Activated T-cell treated with anti-CD3 and anti-CD28 coated beads, Interleukin-2, amount 50 U/mL, for 4 hours (primary cell): Measurements from ENCODE around the gene TMEM117. TPM values are rescaled to one million over a fixed set of nuclear protein-coding genes. Genes with fewer than 3 reads are reported as not detected.

Source experiments
- ATAC-seq, 2 donors: fragments of 200-7000 bp; cut with Tn5 transposase; one replicate each; pipeline ENCODE4 v1.10.0; 2021
- DNase-seq: peaks from one replicate; pipeline ENCODE4 v3.0.0-alpha.2; 2020
- H3K27me3 Mint-ChIP-seq: one replicate; pipeline ENCODE4 v1.8.0; 2021; ENCODE audit warnings: low read depth, mixed read lengths
- H3K36me3 Mint-ChIP-seq: one replicate; pipeline ENCODE4 v1.8.0; 2022; ENCODE audit warnings: mixed read lengths; ENCODE audit not compliant: insufficient read depth
- H3K4me1 Mint-ChIP-seq: one replicate; pipeline ENCODE4 v1.8.0; 2021; ENCODE audit warnings: low read depth, mixed read lengths
- H3K4me3 Mint-ChIP-seq: one replicate; pipeline ENCODE4 v1.8.0; 2021; ENCODE audit warnings: mild to moderate bottlenecking, moderate library complexity, mixed read lengths
- H3K9me3 Mint-ChIP-seq: one replicate; pipeline ENCODE4 v1.8.0; 2021; ENCODE audit warnings: mixed read lengths
- total RNA-seq, 3 donors: library from RNA; stranded (reverse); gene quantifications; one replicate each; pipeline ENCODE4 v1.2.1, GENCODE V29; 2021

TMEM117 gene
- total RNA-seq, 3 donors from 2014 or later, result 1.4 to 2.0 (median 1.4) TPM

DNA sequence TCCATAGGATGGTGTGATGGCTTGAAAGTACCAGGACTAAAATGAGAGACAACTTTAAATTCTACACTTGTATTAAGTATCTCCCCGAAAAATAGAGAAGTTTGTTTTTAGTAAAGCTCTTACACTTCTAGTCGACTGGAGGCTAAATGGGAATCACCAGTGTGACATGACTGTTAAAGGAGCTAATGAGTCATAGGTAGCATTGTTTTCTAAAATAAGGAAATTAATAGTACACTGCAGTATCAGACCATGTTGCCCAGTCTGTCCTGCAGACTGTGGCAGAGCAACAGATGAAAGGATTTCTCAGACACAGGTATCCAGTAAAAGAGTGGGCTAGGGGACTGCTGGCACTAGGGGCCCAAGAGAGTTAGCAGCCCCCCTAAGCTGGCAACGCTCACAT, 140.1 kb downstream of the TMEM117 start:
- H3K27me3 Mint-ChIP-seq, result no peaks in the 10 kb centered on the region
- H3K4me3 Mint-ChIP-seq, result no peak overlapping the region
- H3K36me3 Mint-ChIP-seq, result peaks cover 22% of the 10 kb centered on the region
- DNase-seq (no peak), ATAC-seq (no peak)
- no peaks in the 10 kb centered on the region for H3K4me1 Mint-ChIP-seq
- H3K9me3 Mint-ChIP-seq, result peaks cover 20% of the 10 kb centered on the region

DNA sequence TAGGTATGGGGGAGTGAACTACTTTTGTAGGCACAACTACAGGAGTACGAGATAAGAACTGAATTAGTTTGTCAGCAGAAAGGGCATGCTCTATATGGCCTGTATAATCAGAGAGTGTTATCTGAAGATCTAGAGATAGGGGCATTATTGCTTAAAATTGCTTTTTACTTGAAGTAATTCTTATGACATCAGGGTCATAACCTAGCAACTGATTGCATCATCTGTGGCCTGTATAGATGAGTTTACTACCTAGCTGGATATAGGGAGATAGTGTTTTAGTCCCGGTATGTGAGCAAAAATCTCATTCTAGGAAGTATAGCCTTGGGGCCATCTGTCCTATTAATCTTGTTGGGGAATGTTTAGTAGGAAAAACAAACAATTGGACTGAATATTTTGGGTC, 142.7 kb downstream of the TMEM117 start:
- H3K4me3 Mint-ChIP-seq, result no peak overlapping the region
- no peak for ATAC-seq
- DNase-seq, result no peak
- peaks cover 18% of the 10 kb centered on the region for H3K36me3 Mint-ChIP-seq
- no peaks in the 10 kb centered on the region for H3K4me1 Mint-ChIP-seq
- peaks cover 20% of the 10 kb centered on the region for H3K9me3 Mint-ChIP-seq
- H3K27me3 Mint-ChIP-seq, result no peaks in the 10 kb centered on the region

DNA sequence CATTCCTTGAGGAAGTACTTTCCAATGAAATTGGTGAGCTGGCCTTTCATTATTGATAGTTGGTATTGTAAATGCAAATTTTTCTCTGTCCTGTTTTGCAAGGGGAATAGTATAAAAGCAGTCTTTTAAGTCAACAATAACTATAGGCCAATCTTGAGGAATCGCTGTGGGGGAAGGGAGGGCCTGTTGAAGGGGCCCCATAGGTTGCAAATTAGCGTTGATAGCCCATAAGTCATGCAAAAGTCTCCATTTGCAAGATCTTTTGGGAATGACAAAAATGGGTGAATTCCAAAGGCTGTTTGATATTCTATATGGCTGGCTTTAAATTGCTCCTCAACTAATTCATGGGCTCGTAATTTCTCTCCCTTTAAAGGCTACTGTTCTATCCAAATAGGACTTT, 143.6 kb downstream of the TMEM117 start:
- ATAC-seq (no peak), DNase-seq (no peak)
- Mint-ChIP-seq H3K27me3 (no peaks in the 10 kb centered on the region), H3K4me3 (no peak overlapping the region), H3K36me3 (peaks cover 18% of the 10 kb centered on the region), H3K9me3 (peaks cover 20% of the 10 kb centered on the region), H3K4me1 (no peaks in the 10 kb centered on the region)

DNA sequence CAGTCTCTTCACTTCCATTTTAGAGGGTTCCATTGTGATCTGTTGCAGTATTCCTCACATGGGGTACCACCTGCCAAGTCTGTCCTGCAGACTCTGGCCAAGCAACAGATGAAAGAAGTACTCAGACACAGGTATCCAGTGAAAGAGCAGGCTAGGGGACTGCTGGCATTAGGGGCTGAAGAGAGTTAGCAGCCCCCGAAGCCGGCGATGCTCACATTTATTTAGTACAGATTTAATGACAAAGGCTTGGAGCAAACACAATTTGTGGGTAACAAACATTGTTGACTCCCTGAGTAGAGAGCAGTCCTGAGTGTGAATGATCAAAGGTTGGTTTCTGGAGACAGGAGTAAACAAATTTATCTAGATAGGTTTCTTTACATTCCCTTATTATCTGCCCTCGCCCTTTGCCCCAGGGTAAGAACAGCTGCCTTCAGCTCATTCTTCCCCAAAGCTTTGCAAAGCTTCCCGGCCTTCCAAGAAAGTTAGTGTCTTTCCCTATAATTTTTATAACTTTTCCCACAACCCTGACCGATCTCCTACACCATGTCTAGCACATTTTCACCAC, 144.8 kb downstream of the TMEM117 start:
- Mint-ChIP-seq H3K36me3 (peaks cover 17% of the 10 kb centered on the region), H3K4me1 (no peaks in the 10 kb centered on the region), H3K4me3 (no peak overlapping the region), H3K9me3 (peaks cover 20% of the 10 kb centered on the region), H3K27me3 (no peaks in the 10 kb centered on the region)
- no peak for DNase-seq
- ATAC-seq, result no peak

DNA sequence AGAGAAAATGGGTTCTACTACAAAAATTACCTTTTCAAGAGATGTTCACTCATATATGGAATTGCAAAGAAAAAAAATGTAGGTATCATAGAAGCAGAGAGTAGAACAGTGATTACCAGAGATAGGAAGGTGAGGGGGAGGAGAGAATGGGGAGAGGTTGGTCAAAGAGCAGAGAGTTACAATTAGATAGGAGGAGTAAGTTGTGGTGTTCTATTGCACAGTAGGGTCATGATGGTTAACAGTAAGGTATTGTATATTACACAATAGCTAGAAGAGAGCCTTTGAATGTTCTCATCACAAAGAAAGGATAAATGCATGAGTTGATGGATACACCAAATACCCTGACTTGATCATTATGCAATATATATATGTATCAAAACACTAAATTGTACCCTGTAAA, 145.8 kb downstream of the TMEM117 start:
- H3K4me3 Mint-ChIP-seq, result no peak overlapping the region
- DNase-seq, result no peak
- peaks cover 2% of the 10 kb centered on the region for H3K4me1 Mint-ChIP-seq
- no peaks in the 10 kb centered on the region for H3K27me3 Mint-ChIP-seq
- peaks cover 7% of the 10 kb centered on the region for H3K36me3 Mint-ChIP-seq
- peaks cover 16% of the 10 kb centered on the region for H3K9me3 Mint-ChIP-seq
- no peak for ATAC-seq

DNA sequence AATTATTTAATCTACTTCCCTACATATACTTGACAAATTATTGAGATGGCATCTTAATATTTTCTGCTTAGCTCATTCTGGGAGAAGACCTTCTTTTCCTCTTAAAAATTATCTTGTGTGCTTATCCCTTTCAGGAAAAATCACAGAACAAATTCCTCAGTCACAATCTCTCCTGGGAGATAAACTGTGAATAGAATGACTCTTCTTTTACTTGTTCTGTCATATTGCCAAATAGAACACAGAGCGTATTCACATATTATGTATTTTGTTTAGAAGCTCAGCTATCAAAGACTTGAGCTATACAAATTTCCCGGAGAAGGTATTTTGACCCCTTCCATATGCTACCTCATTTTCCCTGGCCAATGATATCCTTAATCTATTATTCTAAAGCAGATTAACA, 146.7 kb downstream of the TMEM117 start:
- H3K27me3 Mint-ChIP-seq, result no peaks in the 10 kb centered on the region

DNA sequence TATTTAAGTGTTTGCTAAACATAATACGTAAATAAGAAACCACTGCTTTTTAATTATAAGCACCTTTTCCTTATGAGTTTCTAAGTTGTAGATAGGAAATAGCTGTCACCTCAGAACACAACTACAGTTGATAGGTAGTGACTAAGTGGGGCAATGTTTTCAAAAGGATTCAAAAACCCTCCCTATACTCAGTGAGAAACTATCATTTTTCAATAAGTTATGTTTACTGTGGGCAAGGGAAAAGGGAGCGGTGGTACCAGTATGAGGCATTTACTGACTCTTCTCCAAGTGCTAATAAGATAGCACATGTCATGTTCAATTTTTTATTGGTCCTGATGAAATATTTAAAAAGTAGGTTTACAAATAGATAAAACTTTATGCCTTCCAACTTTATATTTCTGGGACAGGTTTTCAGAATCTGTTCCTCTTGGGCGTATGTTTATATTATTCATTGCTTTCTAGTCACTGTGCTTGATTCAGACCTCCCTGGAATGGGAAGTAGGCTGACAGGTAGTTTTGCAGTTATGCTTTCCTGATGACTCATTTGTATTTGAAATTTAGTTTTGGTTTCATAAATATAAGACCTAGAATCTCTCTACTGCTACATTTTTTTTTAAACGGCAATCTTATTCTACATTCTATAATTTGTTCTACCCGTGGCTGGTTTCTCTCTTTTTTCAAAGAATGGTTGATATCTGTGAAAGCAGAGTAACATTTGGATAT, 153.1 kb downstream of the TMEM117 start:
- H3K36me3 Mint-ChIP-seq, result no peaks in the 10 kb centered on the region
- no peaks in the 10 kb centered on the region for H3K27me3 Mint-ChIP-seq
- ATAC-seq (peak in 1 of 2 donors; percentile 46), DNase-seq (no peak)
- no peaks in the 10 kb centered on the region for H3K9me3 Mint-ChIP-seq
- H3K4me3 Mint-ChIP-seq, result no peak overlapping the region
- H3K4me1 Mint-ChIP-seq, result peaks cover 5% of the 10 kb centered on the region

More for the DNA sequence above, 146.7 kb downstream of the TMEM117 start:
- Mint-ChIP-seq H3K4me1 (peaks cover 2% of the 10 kb centered on the region), H3K4me3 (no peak overlapping the region), H3K9me3 (peaks cover 15% of the 10 kb centered on the region), H3K36me3 (peaks cover 6% of the 10 kb centered on the region)
- ATAC-seq, result no peak
- no peak for DNase-seq

DNA sequence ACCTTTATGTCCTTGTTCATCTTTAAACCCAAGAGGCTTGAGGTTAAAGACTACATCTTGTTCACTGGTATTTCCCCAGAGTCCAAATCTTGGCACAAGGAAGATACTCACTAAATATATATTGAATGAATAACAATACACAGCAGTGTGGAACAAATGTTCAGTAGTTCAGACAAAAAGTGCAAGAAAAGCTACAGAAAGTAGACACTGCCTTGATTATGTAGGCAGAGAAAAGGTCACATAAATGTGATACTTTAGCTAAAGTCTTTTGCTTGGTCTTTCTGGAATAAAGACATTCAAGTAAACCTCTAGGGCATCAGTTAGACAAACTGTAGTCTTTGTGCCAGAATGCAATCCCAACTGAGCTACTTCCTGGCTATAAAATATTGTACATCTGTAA, 157.0 kb downstream of the TMEM117 start:
- Mint-ChIP-seq H3K27me3 (no peaks in the 10 kb centered on the region), H3K36me3 (peaks cover 3% of the 10 kb centered on the region), H3K4me3 (no peak overlapping the region), H3K4me1 (peaks cover 3% of the 10 kb centered on the region), H3K9me3 (peaks cover 4% of the 10 kb centered on the region)
- ATAC-seq (no peak), DNase-seq (no peak)

DNA sequence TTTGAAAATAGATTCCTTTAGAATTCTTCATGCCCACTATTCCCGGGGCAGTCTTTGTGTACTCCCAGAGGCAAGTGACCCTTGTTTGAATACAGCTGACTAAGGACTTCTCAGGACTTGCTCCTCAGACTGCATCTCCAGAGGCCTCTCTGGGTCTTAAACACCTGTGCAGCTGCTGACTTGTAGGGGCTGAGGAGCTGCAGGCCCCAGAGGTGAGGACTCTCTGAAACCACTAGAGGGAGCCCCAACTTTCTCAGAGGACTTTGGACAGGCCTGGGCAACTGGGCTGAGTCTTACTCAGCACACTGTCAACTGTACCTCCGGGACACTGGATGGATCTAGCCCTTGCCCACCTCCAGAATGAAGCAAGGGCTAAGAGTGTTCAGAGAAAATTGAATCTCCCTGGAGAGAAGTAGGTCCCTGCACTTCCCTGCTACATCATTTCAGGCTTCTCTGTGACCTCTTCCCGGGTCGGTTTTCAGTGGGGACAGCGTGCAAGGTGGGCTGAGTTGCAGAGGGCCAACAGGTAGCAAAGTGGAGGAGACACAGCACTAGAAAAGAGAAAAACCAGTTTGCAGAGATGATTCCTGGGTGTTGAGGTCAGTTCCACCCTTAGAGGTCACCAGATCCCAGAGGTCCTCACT, 164.6 kb downstream of the TMEM117 start:
- Mint-ChIP-seq H3K27me3 (no peaks in the 10 kb centered on the region), H3K9me3 (peaks cover 4% of the 10 kb centered on the region)

DNA sequence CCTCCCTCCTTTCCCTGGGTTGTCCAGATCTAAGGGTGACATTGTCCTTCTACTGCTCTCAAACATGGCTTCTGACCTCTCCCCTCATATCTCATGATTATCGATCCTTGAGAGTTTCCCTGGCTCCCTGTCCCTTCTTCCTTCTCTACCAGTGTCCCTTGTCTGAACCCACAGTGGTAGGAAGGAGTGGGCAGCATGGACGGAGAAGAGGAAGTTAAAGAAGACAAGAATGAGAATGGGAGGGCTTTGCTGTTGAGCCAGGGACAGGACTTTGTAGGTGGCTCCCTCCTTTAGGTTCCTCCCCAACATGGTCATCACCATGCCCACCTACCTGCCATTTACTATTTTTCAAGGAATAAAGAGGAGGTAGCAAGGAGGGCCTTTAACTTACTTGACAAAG, 166.7 kb downstream of the TMEM117 start:
- H3K27me3 Mint-ChIP-seq, result no peaks in the 10 kb centered on the region
- peaks cover 4% of the 10 kb centered on the region for H3K9me3 Mint-ChIP-seq
- no peak for DNase-seq
- ATAC-seq, result no peak
- H3K4me3 Mint-ChIP-seq, result no peak overlapping the region
- H3K36me3 Mint-ChIP-seq, result peaks cover 11% of the 10 kb centered on the region
- no peaks in the 10 kb centered on the region for H3K4me1 Mint-ChIP-seq

More for the DNA sequence above, 164.6 kb downstream of the TMEM117 start:
- peak; percentile 43 to 69 for ATAC-seq
- H3K36me3 Mint-ChIP-seq, result peaks cover 9% of the 10 kb centered on the region
- DNase-seq, result no peak
- no peaks in the 10 kb centered on the region for H3K4me1 Mint-ChIP-seq
- no peak overlapping the region for H3K4me3 Mint-ChIP-seq

DNA sequence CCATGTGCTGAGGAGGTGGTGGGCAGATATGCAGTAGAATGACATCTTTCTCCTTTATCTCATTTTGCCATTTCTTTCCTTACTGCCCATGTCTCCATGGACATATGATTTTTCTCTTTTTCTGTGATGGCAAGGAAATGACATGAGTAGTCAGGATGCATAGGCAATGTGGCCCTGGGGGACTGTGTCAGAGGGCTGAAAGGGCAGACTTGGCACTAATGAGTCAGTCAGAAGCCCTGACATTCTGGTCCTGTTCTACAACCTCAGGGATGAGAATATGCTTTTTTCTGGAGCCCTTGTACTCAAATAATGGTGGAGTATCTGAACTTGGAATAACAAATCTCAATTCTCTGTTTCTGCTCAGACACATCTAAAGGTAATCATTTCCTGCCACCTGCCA, 167.8 kb downstream of the TMEM117 start:
- Mint-ChIP-seq H3K27me3 (no peaks in the 10 kb centered on the region), H3K9me3 (peaks cover 12% of the 10 kb centered on the region), H3K4me3 (no peak overlapping the region), H3K36me3 (peaks cover 17% of the 10 kb centered on the region), H3K4me1 (no peaks in the 10 kb centered on the region)
- DNase-seq, result no peak
- ATAC-seq, result no peak

DNA sequence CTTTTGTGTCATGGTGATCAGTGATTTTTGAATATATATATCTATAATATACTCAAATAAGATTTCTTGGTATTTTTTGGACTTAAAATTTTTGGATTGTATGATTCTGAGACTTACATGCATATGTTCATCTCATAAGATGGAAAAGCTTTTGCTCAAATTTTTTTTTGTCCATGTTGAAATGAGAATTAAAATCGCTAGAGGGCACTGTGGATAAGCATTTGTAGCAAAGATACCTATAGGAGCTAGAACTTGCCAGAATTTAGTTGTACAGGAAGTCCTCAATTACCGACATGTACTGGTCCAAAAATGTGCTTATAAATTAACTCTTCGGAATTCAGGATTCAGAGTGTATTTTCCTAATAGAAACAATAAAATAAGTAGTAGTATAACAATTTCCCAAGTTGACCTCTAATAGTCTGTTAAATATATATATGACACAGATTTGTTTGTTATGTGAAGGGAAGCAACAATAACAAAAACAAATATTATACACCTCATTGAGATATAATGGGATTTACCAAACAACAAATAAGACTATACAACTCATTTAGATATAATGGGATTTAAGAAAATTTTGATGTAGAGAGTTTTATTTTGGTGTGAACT, 179.6 kb downstream of the TMEM117 start:
- H3K9me3 Mint-ChIP-seq, result no peaks in the 10 kb centered on the region
- no peak overlapping the region for H3K4me3 Mint-ChIP-seq
- DNase-seq, result no peak
- no peaks in the 10 kb centered on the region for H3K4me1 Mint-ChIP-seq
- ATAC-seq, result peak in 1 of 2 donors; percentile 48
- H3K36me3 Mint-ChIP-seq, result no peaks in the 10 kb centered on the region
- no peaks in the 10 kb centered on the region for H3K27me3 Mint-ChIP-seq

DNA sequence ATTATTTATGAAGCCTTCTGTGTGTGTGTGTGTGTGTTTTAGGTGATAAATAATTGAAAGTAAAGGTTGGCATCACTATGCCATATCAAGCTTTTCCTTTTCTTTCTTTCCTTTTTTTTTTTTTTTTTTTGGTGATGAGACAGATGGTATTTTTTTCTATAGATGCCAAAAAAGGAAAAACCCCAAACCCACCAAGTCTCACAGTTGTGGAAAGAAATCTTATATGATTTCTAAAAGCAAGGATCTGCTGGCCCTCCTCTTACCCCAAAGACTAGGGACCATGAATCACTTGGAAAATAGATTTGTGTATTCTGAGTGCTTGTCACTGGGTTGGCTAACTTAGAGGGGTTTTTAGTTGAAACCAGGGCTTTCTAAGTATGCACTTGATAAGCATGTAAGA, 181.3 kb downstream of the TMEM117 start:
- no peaks in the 10 kb centered on the region for H3K27me3 Mint-ChIP-seq
- DNase-seq (no peak), ATAC-seq (no peak)
- H3K4me3 Mint-ChIP-seq, result no peak overlapping the region
- H3K9me3 Mint-ChIP-seq, result peaks cover under 1% of the 10 kb centered on the region
- no peaks in the 10 kb centered on the region for H3K4me1 Mint-ChIP-seq
- no peaks in the 10 kb centered on the region for H3K36me3 Mint-ChIP-seq

DNA sequence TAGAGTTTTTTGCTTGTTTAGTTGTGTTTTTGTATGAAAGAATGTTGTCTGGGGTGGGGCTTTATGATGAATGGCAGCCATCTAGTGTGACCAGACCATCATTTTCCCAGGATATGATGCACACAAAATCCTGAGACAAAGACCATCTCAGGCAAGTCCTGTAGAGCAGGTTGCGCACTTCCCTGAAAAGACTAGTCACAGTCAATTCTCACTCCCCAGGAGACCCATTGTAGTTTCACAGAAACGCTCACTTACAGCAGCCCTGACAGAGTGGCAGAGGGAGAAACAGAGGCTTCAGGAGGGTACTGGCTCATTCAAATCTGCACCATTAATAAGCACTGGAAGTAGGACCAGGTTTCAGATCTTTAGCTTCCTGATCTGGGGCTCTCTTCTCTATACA, 183.2 kb downstream of the TMEM117 start:
- Mint-ChIP-seq H3K27me3 (no peaks in the 10 kb centered on the region), H3K4me3 (no peak overlapping the region), H3K36me3 (no peaks in the 10 kb centered on the region), H3K4me1 (no peaks in the 10 kb centered on the region), H3K9me3 (peaks cover 6% of the 10 kb centered on the region)
- no peak for DNase-seq
- ATAC-seq, result no peak
